Measurements from ENCODE around the gene GPN1.
"Not testable (repeated sequence)": the region's sequence is repeated elsewhere in the genome, so short reads cannot be mapped to it uniquely, and the experiment has no call there.

The GPN1 gene

GRCh38 chr2:27593240-27593639 lies 35.6 kb upstream of the GPN1 start:
- ATAC-seq (ENCODE audit: low read depth) (no peak), DNase-seq (ENCODE audit: low spot score) (no peak)
- no peak for TF ChIP-seq CTCF (IDR thresholded peaks at IDR 0.05; ENCODE audit: poor library complexity, severe bottlenecking)
- Histone ChIP-seq H3K4me1 (ENCODE audit: insufficient read depth, poor library complexity, severe bottlenecking) (no peaks in the 10 kb centered on the region), H3K4me3 (ENCODE audit: severe bottlenecking) (no peak overlapping the region), H3K27ac (ENCODE audit: poor library complexity, severe bottlenecking) (no peak overlapping the region), H3K9me3 (ENCODE audit: severe bottlenecking) (peaks cover 17% of the 10 kb centered on the region), H3K36me3 (ENCODE audit: low read depth) (peaks cover 25% of the 10 kb centered on the region), H3K27me3 (ENCODE audit: insufficient read depth, poor library complexity, severe bottlenecking) (no peaks in the 10 kb centered on the region)

GRCh38 chr2:27594020-27594703 lies 34.7 kb upstream of the GPN1 start:
- H3K27me3 ChIP-seq (ENCODE audit: insufficient read depth, poor library complexity, severe bottlenecking); H3K4me1 ChIP-seq (ENCODE audit: insufficient read depth, poor library complexity, severe bottlenecking); ATAC-seq (ENCODE audit: low read depth); H3K4me3 ChIP-seq (ENCODE audit: severe bottlenecking); H3K27ac ChIP-seq (ENCODE audit: poor library complexity, severe bottlenecking); DNase-seq (ENCODE audit: low spot score): not testable (repeated sequence)
- Histone ChIP-seq H3K36me3 (ENCODE audit: low read depth) (peaks cover 25% of the 10 kb centered on the region), H3K9me3 (ENCODE audit: severe bottlenecking) (peaks cover 11% of the 10 kb centered on the region)

- ATAC-seq (ENCODE audit: low read depth); H3K9me3 ChIP-seq (ENCODE audit: severe bottlenecking): not testable (repeated sequence)
These were observed 33.4 kb upstream of the GPN1 start for GRCh38 chr2:27595412-27595811.

GRCh38 chr2:27596627-27597026 lies 32.2 kb upstream of the GPN1 start:
- no peaks in the 10 kb centered on the region for H3K4me1 ChIP-seq (ENCODE audit: insufficient read depth, poor library complexity, severe bottlenecking)
- ATAC-seq (ENCODE audit: low read depth) = no peak
- H3K36me3 ChIP-seq (ENCODE audit: low read depth) = peaks cover 23% of the 10 kb centered on the region
- no peak overlapping the region for H3K4me3 ChIP-seq (ENCODE audit: severe bottlenecking)
- no peak for DNase-seq (ENCODE audit: low spot score)
- peaks cover 1% of the 10 kb centered on the region for H3K9me3 ChIP-seq (ENCODE audit: severe bottlenecking)
- no peak for TF ChIP-seq CTCF (IDR thresholded peaks at IDR 0.05; ENCODE audit: poor library complexity, severe bottlenecking)
- no peaks in the 10 kb centered on the region for H3K27me3 ChIP-seq (ENCODE audit: insufficient read depth, poor library complexity, severe bottlenecking)
- no peak overlapping the region for H3K27ac ChIP-seq (ENCODE audit: poor library complexity, severe bottlenecking)

More at GRCh38 chr2:27595412-27595811, 33.4 kb upstream of the GPN1 start:
- H3K4me3 ChIP-seq (ENCODE audit: severe bottlenecking); DNase-seq (ENCODE audit: low spot score); H3K27ac ChIP-seq (ENCODE audit: poor library complexity, severe bottlenecking); H3K4me1 ChIP-seq (ENCODE audit: insufficient read depth, poor library complexity, severe bottlenecking); H3K27me3 ChIP-seq (ENCODE audit: insufficient read depth, poor library complexity, severe bottlenecking): not testable (repeated sequence)
- peaks cover 24% of the 10 kb centered on the region for H3K36me3 ChIP-seq (ENCODE audit: low read depth)

GRCh38 chr2:27606611-27607010 lies 22.2 kb upstream of the GPN1 start:
- TF ChIP-seq CTCF (IDR thresholded peaks at IDR 0.05; ENCODE audit: poor library complexity, severe bottlenecking) = no peak
- Histone ChIP-seq H3K36me3 (ENCODE audit: low read depth) (peaks cover 79% of the 10 kb centered on the region), H3K9me3 (ENCODE audit: severe bottlenecking) (no peaks in the 10 kb centered on the region), H3K4me1 (ENCODE audit: insufficient read depth, poor library complexity, severe bottlenecking) (no peaks in the 10 kb centered on the region), H3K4me3 (ENCODE audit: severe bottlenecking) (no peak overlapping the region), H3K27me3 (ENCODE audit: insufficient read depth, poor library complexity, severe bottlenecking) (no peaks in the 10 kb centered on the region), H3K27ac (ENCODE audit: poor library complexity, severe bottlenecking) (no peak overlapping the region)
- DNase-seq (ENCODE audit: low spot score) (no peak), ATAC-seq (ENCODE audit: low read depth) (no peak)

- Histone ChIP-seq H3K4me1 (ENCODE audit: insufficient read depth, poor library complexity, severe bottlenecking) (no peaks in the 10 kb centered on the region), H3K36me3 (ENCODE audit: low read depth) (peaks cover 78% of the 10 kb centered on the region), H3K27ac (ENCODE audit: poor library complexity, severe bottlenecking) (no peak overlapping the region), H3K4me3 (ENCODE audit: severe bottlenecking) (no peak overlapping the region), H3K27me3 (ENCODE audit: insufficient read depth, poor library complexity, severe bottlenecking) (no peaks in the 10 kb centered on the region), H3K9me3 (ENCODE audit: severe bottlenecking) (no peaks in the 10 kb centered on the region)
- no peak for ATAC-seq (ENCODE audit: low read depth)
- TF ChIP-seq CTCF (IDR thresholded peaks at IDR 0.05; ENCODE audit: poor library complexity, severe bottlenecking) = no peak
- no peak for DNase-seq (ENCODE audit: low spot score)
These were observed 14.9 kb upstream of the GPN1 start for GRCh38 chr2:27613985-27614384.
